SIG-M5 treated with dmso at 0.1 percent for 504 hours (cell line): ENCODE data around the gene MED20.
"Not testable (repeated sequence)": the region's sequence is repeated elsewhere in the genome, so short reads cannot be mapped to it uniquely, and the experiment has no call there.

Experiments used
- DNase-seq: peaks from one replicate; lab custom pipeline; 2025; ENCODE audit not compliant: unreplicated experiment; lab: John Stamatoyannopoulos, UW

MED20 gene

DNA sequence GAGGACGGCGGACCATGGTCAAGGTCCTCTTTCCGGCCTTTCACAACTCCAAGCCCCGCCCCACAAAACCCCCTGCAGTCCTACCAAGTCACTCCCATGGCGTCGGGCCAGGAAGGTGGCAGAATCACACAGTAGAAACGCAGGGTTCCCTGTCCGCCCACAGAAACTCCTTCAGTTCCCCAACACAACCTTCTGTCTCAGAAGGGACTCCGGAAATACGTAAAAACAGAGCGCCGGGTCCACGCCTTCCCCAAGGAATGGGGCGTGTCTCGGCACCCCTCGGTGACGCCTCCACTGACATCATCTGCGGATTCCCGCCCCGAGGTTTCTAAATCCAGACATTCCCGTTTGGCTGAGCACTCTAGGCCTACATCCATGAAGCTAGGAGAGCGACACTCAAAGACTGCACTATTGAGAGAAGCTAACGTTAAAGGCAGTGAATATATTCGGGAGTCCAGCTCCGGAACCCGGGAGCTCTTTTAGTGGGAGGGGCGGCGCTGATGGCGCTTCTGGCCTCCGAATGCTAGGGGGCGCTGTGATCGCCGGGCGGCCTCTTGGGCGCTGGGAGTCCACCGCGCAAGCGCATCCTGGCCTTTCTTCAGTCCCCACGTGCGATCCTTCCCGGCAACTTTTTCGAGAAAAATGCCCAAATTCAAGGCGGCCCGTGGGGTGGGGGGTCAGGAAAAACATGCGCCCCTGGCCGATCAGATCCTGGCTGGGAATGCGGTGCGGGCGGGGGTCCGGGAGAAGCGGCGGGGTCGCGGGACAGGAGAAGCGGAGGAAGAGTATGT lies at the start of gene MED20, which contains the start of gene BYSL:
Gene MED20, minus strand, starts transcription at position 219 of the 791 bp plus-strand sequence. Its CDS starts 121 bp downstream, at position 98.
Gene BYSL, plus strand, starts transcription at position 579 of the 791 bp plus-strand sequence. Its CDS starts 64 bp downstream, at position 643.
- peak; percentile 94 for DNase-seq

- DNase-seq, result peak; percentile 84
These were observed 49.5 kb upstream of the MED20 start for GRCh38 chr6:41970436-41970846.

DNA sequence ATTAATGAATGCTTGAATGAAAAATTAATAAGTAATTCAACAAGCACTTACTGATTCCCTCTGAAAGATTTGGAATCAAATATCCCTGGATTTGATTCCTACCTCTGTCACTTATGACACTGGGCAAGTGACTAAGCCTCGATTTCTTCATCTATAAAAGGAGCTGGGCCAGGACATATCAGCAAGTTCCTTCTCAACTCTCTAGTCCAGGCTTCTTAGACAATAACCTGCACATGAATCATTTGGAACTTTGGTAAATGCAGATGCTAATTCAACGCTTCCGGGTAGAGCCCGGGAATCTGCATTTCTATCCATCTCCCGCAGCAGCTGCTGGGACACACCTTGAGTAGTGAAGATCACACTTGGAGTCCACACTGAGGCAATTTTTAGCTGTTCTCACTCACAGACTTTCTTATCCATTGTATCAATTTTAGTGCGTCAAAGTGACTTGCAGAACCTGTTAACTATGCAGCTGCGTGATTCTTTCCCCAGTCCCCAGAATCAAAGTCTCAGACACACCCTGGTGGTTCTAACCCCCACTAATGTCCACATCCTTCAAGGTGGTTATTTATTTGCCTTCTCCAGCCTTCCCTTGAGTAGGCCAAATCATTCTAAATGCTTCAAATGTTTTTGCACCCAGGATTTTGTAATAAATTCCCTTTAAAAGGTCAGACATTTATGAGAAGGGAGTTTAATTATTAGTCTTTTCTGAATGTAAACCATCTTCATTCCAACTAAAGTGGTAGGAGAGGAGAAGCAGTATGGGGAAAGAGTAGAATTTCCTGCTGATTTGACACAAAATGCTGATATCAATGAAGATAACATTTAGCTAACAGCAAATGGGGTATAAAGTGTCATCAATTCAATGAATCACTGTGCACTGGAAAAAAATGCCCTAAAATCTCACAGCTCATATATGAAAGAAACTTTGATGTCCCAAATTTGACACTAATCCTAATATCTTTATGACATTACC lies 46.7 kb upstream of the MED20 start:
- DNase-seq, result no peak

GRCh38 chr6:41966961-41967311 lies 46.0 kb upstream of the MED20 start:
- no peak for DNase-seq

DNA sequence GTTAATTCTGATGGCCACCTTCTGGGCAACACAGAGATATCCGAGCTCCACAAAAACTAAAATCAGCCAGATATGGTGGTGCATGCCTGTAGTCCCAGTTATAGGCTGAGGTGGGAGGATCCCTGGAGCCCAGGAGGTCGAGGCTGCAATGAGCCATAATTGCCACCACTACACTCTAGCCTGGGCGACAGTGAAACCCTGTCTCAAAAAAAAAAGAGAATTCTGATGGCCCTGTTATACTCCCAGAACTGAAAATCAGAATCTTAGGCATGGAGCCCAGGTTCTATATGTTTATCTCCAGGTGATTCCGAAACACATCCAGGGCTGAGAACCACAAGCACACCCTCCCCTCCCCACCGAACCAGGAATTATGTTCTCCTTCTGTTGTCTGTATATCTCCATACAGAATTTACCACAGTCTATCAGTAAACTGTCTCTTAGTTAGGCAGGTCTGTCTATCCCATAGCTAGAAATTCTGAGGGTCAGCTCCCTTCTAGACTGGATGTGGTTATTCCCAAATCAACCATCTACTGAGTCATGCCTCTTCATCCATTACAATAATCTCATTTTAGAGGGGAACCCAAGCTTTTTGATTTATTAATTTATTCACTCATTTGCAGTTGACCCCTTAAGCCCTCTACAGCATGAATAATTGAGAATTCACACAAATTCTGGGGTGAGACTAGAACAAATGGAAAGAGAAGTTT lies 45.4 kb upstream of the MED20 start:
- DNase-seq, result no peak

- no peak for DNase-seq
These were observed 44.7 kb upstream of the MED20 start for GRCh38 chr6:41965429-41966213.

DNA sequence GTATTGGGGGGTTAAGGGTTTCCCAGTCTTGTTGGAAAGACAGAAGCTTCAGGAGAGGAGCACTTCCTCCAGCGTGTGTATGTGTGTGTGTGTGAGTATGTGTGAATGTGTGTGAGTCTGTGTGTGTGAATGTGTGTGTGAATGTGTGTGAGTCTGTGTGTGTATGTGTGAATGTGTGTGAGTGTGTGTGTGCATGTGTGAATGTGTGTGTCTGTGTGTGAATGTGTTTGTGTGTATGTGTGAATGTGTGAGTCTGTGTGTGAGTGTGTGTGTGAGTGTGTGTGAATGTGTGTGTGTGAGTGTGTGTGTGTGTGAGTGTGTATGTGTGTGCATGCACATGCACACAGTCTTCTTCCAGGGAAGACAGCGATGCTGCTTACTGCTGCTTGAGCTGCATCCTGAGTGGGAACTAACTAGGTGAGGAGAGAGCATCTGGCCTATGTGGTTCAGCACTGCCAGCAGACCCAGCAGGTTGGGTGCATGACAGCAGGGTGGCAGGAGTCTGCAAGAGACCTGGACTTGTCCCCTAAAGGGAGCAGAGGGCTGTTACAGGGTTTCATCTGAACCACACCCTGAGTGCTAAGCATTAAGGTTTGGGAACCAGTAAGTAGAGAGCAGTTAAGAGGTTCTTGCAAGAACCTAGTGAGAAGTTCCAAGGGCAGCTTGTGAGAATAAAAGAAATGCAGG lies 43.4 kb upstream of the MED20 start:
- DNase-seq, result no peak

- no peak for DNase-seq
These were observed 42.4 kb upstream of the MED20 start for GRCh38 chr6:41963371-41963770.

DNA sequence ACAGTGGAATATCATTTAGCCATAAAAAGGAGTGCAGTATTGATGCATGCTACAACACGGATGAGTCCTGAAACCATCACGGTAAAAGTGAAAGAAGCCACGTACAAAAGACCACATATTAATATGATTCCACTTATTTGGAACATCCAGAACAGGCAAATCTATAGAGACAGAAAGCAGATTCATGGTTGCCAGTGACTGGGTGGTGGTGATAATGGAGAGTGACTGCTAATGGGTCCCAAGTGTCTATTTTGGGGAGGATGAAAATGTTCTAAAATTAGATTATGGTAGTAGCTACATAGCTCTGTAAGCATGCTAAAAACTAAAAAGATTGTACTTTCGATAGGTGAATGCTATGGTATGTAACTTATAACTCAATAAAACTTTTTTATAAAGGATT lies 39.1 kb upstream of the MED20 start:
- no peak for DNase-seq

DNA sequence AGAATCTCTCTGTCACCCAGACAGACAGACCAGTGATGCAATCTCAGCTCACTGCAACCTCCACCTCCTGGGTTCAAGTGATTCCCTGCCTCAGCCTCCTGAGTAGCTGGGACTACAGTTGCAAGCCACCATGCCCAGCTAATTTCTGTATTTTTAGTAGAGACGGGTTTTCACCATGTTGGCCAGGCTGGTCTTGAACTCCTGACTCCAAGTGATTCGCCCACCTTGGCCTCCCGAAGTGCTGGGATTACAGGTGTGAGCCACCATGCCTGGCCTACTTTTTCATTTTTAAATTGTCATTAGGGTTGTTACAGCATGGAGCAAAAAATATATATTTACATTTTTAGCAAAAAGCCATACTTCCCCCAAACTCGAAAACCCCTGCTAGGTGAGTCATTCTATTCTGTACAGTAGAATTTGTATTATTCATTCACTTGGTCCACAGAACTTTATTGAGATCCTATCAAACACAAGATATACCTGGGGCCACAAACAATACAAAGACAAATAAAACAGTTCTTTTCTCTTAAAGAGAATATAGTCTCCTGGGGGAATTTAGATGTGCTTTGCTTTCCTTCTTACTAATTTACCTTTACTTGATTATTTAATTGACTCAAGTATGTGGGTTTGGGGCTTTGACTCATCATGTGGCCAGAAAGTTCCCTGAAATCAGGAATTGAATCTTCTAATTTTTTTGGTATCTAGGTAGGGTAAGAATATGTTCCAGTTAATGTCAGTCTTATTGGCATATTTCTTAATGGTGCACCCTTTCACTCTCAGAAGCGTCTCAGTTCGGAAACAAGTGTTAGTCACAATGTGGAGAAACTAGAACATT lies 37.3 kb upstream of the MED20 start:
- no peak for DNase-seq

GRCh38 chr6:41957117-41957516 lies 36.2 kb upstream of the MED20 start:
- no peak for DNase-seq

DNA sequence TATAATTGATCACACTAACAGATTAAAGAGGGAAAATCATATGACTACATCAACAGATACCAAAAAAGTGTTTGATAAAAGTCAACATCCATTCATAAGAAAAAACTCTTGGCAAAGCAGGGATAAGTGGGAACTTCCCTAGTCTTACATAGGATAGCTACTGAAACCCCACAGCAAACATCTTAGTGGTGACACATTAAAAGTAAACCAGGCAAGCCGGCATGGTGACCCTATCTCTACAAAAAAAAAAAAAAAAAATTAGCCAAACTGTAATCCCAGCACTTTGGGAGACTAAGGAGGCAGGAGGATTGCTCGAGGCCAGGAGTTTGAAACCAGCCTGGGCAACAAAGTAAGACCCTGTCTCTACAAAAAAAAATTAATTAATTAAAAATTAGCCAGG lies 34.5 kb upstream of the MED20 start:
- no peak for DNase-seq

DNA sequence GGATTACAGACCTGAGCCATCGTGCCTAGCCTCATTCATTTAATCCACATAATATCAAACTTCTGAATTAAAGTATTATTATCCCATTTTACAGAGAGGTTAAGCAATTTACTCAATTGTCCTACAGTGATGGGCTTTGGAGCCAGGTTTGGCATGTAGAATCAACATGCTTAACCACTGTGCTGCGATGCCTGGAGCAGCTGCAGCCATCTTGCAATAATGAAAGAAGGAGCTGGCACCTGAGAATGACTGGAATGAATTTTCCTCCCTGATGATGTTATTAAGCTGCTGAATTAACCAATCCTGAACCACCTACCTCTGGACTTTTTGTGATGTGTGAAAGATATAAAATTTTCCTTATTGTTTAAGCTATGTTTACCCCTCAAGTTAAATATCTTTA lies 33.7 kb upstream of the MED20 start:
- DNase-seq, result no peak

DNA sequence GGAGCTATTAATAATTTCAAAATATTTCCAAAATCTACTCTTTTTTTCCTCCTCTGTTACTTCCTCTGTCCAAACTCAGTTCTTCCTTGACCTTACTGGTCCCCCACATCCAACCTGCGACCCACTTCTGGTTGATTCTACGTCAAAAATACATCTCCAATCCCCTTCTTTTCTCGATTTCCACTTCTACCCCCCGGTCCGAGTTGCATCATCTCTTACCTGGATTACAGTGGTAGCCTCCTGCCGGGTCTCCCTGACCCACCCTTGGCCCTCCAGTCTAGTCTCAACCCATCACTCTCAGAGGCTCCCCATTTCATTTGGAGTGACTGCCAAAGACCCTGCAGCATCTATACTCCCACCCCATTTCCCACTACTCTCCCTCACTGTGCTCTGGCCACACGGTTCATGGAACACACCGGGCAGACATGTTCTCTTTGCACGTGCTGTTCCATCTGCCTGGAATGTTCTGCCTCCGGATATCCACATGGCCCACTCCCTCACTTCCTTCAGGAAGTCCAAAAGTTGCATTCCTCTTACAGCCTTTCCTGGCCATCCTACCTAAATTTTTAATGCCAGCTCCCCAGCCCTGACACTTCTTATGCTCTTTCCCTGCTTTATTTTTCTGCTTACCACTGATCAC lies 26.8 kb upstream of the MED20 start:
- DNase-seq, result no peak

GRCh38 chr6:41943456-41943855 lies 22.5 kb upstream of the MED20 start:
- no peak for DNase-seq

GRCh38 chr6:41942882-41943281 lies 21.9 kb upstream of the MED20 start:
- not testable (repeated sequence) for DNase-seq

GRCh38 chr6:41942067-41942851 lies 21.3 kb upstream of the MED20 start:
- DNase-seq, result no peak
